T-helper 1 cell treated with Interleukin-12 subunit alpha and Interleukin-12 subunit beta and Interleukin-4 antibody, amounts not matched to agents 30 μg/mL and 1 μg/mL, for 36 hours (primary cell): ENCODE measurements around the gene TRAF4.
"Not testable (repeated sequence)": the region's sequence is repeated elsewhere in the genome, so short reads cannot be mapped to it uniquely, and the experiment has no call there.

Experiments
- H3K27ac Mint-ChIP-seq: one replicate; pipeline ENCODE4 v1.8.0; 2021; ENCODE audit warnings: mild to moderate bottlenecking, mixed read lengths
- H3K27me3 Mint-ChIP-seq: one replicate; pipeline ENCODE4 v1.8.0; 2021; ENCODE audit warnings: low read depth, mixed read lengths
- H3K36me3 Mint-ChIP-seq: one replicate; pipeline ENCODE4 v1.8.0; 2021; ENCODE audit warnings: low read depth, mixed read lengths
- H3K4me1 Mint-ChIP-seq: one replicate; pipeline ENCODE4 v1.8.0; 2021; ENCODE audit warnings: low read depth, mixed read lengths
- H3K4me3 Mint-ChIP-seq: one replicate; pipeline ENCODE4 v1.8.0; 2021; ENCODE audit warnings: mild to moderate bottlenecking, moderate library complexity, mixed read lengths
- H3K9me3 Mint-ChIP-seq: one replicate; pipeline ENCODE4 v1.8.0; 2021; ENCODE audit warnings: mixed read lengths

Gene TRAF4

DNA sequence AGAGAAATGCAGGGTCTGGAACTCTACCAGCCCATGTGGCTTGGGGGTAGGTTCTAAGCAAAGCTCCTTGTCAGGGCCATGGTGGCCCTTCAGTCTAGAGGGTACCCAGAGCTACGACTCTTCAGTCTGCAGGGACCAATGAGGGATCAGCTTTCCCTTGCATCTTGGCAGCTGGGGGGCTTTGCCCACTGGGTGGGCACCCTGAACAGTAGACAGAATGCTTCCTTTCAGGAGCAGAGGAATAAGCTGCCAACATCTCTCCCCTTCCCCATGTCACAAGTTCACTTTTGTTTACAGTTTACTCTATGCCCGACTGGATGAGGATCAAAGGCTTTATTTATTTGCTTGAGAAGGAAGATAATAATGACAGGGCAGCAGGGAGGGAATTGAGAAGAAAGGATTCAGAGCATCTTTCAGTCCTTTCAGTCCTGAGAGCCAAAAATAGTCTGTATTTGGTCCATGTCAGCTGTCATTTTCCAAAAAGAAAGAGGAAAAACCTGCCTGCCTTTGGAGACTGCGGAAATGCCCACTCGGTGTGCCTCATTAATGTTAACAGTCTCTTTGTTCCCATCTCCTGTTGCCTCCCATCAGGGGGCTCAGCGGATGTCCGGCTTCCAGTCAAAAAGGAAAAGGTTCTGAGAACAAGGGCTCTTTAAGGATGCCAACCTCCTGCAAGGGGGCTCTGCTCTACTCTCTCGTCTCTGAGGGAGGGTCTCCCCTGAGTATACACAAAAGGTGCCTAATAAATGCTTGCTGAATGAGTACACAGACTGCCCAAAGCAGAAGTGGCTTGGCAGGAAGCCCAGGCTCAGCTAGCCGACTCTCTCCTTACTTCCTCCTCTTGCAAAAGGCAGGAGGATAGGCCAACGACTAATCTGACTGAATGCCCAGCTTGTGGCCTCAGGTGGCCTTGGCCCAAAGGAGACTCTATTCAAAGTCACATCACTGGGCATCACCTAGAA, 17.1 kb downstream of the TRAF4 start:
- no peaks in the 10 kb centered on the region for H3K9me3 Mint-ChIP-seq
- H3K36me3 Mint-ChIP-seq, result peaks cover 24% of the 10 kb centered on the region
- peaks cover 14% of the 10 kb centered on the region for H3K4me1 Mint-ChIP-seq
- no peaks in the 10 kb centered on the region for H3K27me3 Mint-ChIP-seq
- no peak overlapping the region for H3K4me3 Mint-ChIP-seq
- no peak overlapping the region for H3K27ac Mint-ChIP-seq

- Mint-ChIP-seq H3K27me3 (no peaks in the 10 kb centered on the region), H3K36me3 (peaks cover 11% of the 10 kb centered on the region), H3K9me3 (no peaks in the 10 kb centered on the region)
Measured at GRCh38 chr17:28763137-28763799, 19.5 kb downstream of the TRAF4 start.

DNA sequence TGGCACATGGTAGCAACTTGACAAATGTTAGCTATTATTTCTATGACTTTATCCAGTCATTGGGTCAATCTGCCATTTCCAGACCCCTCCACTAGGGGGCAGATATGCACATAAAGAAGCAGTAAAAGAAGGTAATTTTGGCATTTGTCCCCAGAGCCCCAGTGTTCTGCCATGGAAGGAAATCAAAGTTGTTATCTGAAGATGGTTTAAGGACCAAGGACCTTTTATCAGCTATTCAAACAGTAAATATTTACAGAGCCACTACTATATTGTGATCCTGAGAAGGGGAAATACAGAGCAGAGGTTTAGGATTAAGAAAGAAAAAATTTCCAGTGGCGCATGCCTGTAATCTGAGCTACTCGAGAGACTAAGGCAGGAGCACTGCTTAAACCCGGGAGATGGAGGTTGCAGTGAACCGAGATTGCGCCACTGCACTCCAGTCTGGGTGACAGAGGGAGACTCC, 20.0 kb downstream of the TRAF4 start:
- H3K4me3 Mint-ChIP-seq, result no peak overlapping the region
- H3K27ac Mint-ChIP-seq, result no peak overlapping the region
- H3K36me3 Mint-ChIP-seq, result peaks cover 11% of the 10 kb centered on the region
- peaks cover 14% of the 10 kb centered on the region for H3K4me1 Mint-ChIP-seq
- no peaks in the 10 kb centered on the region for H3K9me3 Mint-ChIP-seq
- no peaks in the 10 kb centered on the region for H3K27me3 Mint-ChIP-seq

More at GRCh38 chr17:28763137-28763799, 19.5 kb downstream of the TRAF4 start:
- peaks cover 14% of the 10 kb centered on the region for H3K4me1 Mint-ChIP-seq
- no peak overlapping the region for H3K4me3 Mint-ChIP-seq
- no peak overlapping the region for H3K27ac Mint-ChIP-seq

GRCh38 chr17:28765038-28765437, 21.2 kb downstream of the TRAF4 start:
- H3K4me3 Mint-ChIP-seq, result no peak overlapping the region
- no peak overlapping the region for H3K27ac Mint-ChIP-seq
- peaks cover 10% of the 10 kb centered on the region for H3K36me3 Mint-ChIP-seq
- H3K4me1 Mint-ChIP-seq, result peaks cover 14% of the 10 kb centered on the region
- H3K9me3 Mint-ChIP-seq, result no peaks in the 10 kb centered on the region
- H3K27me3 Mint-ChIP-seq, result no peaks in the 10 kb centered on the region

DNA sequence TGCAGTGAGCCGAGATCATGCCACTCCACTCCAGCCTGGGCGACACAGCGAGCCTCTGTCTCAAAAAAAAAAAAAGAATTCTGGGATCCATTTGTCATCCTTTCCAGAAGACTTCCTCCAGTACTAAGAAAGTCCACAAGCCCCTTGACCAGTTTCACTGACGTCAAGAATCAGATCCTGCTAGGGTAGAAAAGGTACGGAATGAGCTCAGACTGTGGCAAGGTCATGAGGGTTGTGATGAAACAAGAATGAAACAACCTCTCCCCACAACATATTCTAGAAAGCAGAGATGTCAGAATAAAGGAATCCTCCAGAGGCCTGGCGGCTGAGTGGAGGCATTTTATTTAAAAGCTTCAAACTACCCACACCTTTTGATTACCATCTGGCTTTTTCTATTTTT, 29.9 kb downstream of the TRAF4 start:
- H3K4me1 Mint-ChIP-seq, result peaks cover 15% of the 10 kb centered on the region
- H3K36me3 Mint-ChIP-seq, result peaks cover 2% of the 10 kb centered on the region
- H3K27ac Mint-ChIP-seq, result no peak overlapping the region

DNA sequence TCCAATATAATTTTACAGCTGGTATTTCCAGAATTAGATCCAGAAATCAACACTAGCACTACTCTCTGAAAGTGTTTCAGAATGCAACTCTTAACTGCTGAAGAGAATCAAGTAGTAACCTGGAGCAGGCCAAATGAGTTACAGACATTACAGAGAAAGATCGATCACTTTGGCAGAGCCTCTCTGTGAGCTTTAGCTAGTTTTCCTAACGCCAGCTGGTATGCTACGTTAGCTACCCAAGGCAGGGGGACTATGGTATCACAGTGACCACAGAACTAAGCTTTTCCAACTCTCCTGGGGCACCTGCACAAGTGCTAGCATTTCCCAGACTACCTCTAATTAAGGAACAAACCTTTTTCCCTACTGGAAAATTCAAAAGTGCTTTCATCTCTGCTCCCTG, 30.4 kb downstream of the TRAF4 start:
- Mint-ChIP-seq H3K4me3 (no peak overlapping the region), H3K27me3 (no peaks in the 10 kb centered on the region), H3K27ac (no peak overlapping the region), H3K4me1 (peaks cover 19% of the 10 kb centered on the region), H3K36me3 (peaks cover 2% of the 10 kb centered on the region), H3K9me3 (no peaks in the 10 kb centered on the region)

More for the DNA sequence above, 29.9 kb downstream of the TRAF4 start:
- Mint-ChIP-seq H3K9me3 (no peaks in the 10 kb centered on the region), H3K27me3 (no peaks in the 10 kb centered on the region), H3K4me3 (no peak overlapping the region)

- no peak overlapping the region for H3K4me3 Mint-ChIP-seq
- no peaks in the 10 kb centered on the region for H3K9me3 Mint-ChIP-seq
- H3K36me3 Mint-ChIP-seq, result peaks cover 7% of the 10 kb centered on the region
- H3K27ac Mint-ChIP-seq, result peak overlapping the region; percentile 8
- no peaks in the 10 kb centered on the region for H3K27me3 Mint-ChIP-seq
- H3K4me1 Mint-ChIP-seq, result peaks cover 21% of the 10 kb centered on the region
Measured at GRCh38 chr17:28777178-28777577, 33.4 kb downstream of the TRAF4 start.

DNA sequence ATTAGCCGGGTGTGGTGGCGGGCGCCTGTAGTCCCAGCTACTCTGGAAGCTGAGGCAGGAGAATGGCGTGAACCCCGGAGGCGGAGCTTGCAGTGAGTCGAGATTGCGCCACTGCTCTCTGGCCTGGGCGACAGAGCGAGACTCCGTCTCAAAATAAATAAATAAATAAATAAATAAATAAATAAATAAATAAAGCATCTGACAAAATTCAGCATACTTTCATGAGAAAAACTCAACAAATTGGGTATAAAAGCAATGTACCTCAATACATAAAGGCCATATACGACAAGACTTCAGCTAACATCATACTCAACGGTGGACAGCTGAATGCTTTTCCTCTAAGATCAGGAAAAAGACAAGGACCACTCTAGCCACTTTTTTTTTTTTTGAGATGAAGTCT, 35.8 kb downstream of the TRAF4 start:
- peaks cover 23% of the 10 kb centered on the region for H3K4me1 Mint-ChIP-seq
- H3K36me3 Mint-ChIP-seq, H3K27me3 Mint-ChIP-seq, H3K9me3 Mint-ChIP-seq, H3K4me3 Mint-ChIP-seq, H3K27ac Mint-ChIP-seq: not testable (repeated sequence)

- Mint-ChIP-seq H3K4me3 (no peak overlapping the region), H3K27me3 (no peaks in the 10 kb centered on the region), H3K9me3 (no peaks in the 10 kb centered on the region), H3K36me3 (peaks cover 7% of the 10 kb centered on the region), H3K4me1 (peaks cover 11% of the 10 kb centered on the region), H3K27ac (no peak overlapping the region)
Measured at GRCh38 chr17:28783161-28783560, 39.4 kb downstream of the TRAF4 start.

DNA sequence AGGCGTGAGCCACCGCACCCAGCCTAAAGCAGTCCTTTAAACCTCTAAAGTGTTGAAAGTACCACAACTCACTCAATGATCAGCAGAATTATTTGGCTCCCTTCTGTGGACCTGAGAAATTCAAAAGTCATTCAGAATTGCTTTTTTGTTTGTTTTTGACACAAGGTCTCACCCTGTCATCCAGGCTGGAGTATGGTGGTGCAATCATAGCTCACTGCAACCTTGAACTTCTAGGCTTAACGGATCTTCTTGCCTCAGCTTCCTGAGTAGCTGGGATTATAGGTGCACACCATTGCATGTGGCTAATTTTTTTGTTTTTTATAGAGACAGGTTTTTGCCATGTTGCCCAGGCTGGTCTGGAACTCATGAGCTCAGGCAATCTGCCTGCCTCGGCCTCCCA, 44.3 kb downstream of the TRAF4 start:
- Mint-ChIP-seq H3K36me3 (peaks cover 3% of the 10 kb centered on the region), H3K4me3 (no peak overlapping the region), H3K27me3 (no peaks in the 10 kb centered on the region), H3K4me1 (peaks cover 5% of the 10 kb centered on the region), H3K27ac (no peak overlapping the region), H3K9me3 (no peaks in the 10 kb centered on the region)

DNA sequence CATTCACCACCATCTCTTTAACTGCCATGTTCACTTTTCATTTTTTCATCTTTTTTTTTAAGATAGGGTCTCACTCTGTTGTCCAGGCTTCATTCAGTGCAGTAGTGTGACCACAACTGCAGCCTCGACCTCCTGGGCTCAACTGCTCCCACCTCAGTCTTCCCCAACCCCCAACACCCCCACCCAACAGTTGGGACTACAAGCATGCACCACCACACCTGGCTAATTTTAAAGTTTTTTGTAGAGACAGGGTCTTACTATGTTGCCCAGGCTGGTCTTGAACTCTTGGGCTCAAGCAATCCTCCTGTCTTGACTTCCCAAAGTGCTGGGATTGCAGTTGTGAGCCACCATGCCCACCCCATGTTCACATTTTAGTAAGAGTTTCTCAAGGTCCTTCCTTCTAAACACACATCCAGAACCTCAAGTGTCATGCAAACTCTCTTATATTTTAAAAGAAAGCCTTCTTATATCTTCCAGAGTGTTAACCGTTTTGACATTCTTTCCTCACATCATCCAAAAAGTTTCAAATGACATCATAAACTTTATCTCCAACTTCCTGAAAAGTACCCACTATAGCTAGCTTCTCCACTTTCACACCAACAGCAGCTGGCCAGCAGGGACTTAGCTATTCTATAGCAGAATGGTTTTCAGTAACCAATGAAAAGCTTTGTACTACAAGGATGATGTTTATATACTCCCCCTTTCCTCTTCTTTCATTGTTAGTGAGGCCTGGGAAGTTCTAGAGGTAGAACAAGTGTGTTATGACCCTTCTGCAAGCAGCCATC, 49.3 kb downstream of the TRAF4 start:
- Mint-ChIP-seq H3K27me3 (no peaks in the 10 kb centered on the region), H3K27ac (no peak overlapping the region), H3K36me3 (peaks cover 3% of the 10 kb centered on the region), H3K4me3 (no peak overlapping the region), H3K4me1 (peaks cover 10% of the 10 kb centered on the region), H3K9me3 (no peaks in the 10 kb centered on the region)

DNA sequence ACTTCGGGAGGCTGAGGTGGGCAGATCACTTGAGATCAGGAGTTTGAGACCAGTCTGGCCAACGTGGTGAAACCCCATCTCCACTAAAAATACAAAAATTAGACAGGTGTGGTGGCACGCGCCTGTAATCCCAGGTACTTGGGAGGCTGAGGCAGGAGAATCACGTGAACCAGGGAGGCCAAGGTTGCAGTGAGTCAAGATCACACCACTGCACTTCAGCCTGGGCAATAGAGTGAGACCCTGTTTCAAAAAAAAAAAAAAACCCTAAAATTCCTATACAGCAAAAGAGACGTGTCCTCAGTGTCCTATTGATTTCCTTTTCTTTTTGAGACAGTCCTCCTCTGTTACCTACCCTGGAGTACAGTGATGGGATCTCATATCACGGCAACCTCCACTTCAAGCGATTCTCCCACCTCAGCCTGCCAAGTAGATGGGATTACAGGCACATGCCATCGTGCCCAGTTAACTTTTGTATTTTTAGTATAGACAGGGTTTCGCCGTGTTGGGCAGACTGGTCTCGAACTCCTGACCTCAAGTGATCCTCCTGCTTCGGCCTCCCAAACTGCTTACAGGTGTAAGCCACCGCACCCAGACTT, 51.1 kb downstream of the TRAF4 start:
- not testable (repeated sequence) for H3K27ac Mint-ChIP-seq, H3K36me3 Mint-ChIP-seq, H3K4me3 Mint-ChIP-seq

DNA sequence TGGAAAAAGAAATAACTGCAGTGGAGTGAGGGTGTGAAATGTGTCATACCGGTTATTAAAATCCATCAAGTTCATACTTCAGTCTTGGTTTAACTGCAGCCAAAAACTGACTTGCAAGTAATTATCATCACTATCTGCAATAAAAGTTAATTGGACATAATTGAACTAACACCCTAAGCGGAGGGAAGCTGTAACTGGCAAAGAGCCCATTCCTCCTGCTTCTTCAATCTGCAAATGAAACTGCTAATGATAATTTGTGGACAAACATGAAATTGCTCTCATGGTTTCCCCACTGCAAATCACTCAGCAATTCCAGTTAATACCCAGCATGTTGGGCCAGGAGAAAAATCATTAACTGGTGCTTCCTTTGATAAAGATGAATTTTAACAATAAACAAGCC, 52.3 kb downstream of the TRAF4 start:
- H3K36me3 Mint-ChIP-seq, result no peaks in the 10 kb centered on the region
- H3K4me3 Mint-ChIP-seq, result no peak overlapping the region
- no peak overlapping the region for H3K27ac Mint-ChIP-seq
- no peaks in the 10 kb centered on the region for H3K27me3 Mint-ChIP-seq
- H3K9me3 Mint-ChIP-seq, result no peaks in the 10 kb centered on the region
- peaks cover 7% of the 10 kb centered on the region for H3K4me1 Mint-ChIP-seq

More for the DNA sequence above, 51.1 kb downstream of the TRAF4 start:
- H3K9me3 Mint-ChIP-seq, H3K4me1 Mint-ChIP-seq, H3K27me3 Mint-ChIP-seq: not testable (repeated sequence)
